Kidney (tissue), 14 donors: Measurements from ENCODE around the gene MAN2A1. TPM values are rescaled to one million over a fixed set of nuclear protein-coding genes. Genes with fewer than 3 reads are reported as not detected.

Experiments used
- DNase-seq, 5 donors: peaks; one replicate each; pipeline ENCODE4 v3.0.0-alpha.2; 2013 to 2020
- FAIRE-seq: peaks from 2 replicates; lab custom pipeline; 2012; peaks lifted over from hg19 to GRCh38; lab: Jason Lieb, UNC
- H3K27ac ChIP-seq, 2 donors: one replicate each; pipeline ENCODE4 v1.7.0; 2013; ENCODE audit warnings: low read depth in 2 of 2, low read length in 2 of 2, inconsistent platforms in 1 of 2
- H3K27me3 ChIP-seq: one replicate; pipeline ENCODE4 v1.7.1; 2013; ENCODE audit warnings: low read length, inconsistent platforms; ENCODE audit not compliant: control insufficient read depth, insufficient read depth
- H3K36me3 ChIP-seq, 3 donors: one replicate each; pipeline versions ENCODE4 v1.7.0 to v1.7.1; 2013; ENCODE audit warnings: low read length in 3 of 3, control low read depth in 1 of 3, inconsistent platforms in 1 of 3; ENCODE audit not compliant: insufficient read depth in 3 of 3, control insufficient read depth in 2 of 3
- H3K4me1 ChIP-seq, 3 donors: one replicate each; pipeline versions ENCODE4 v1.7.0 to v1.7.1; 2013; ENCODE audit warnings: low read length in 3 of 3, inconsistent platforms in 1 of 3, low read depth in 1 of 3; ENCODE audit not compliant: control insufficient read depth in 2 of 3, insufficient read depth in 2 of 3
- H3K4me3 ChIP-seq, 3 donors: one replicate each; pipeline versions ENCODE4 v1.7.0 to v1.8.1; 2013; ENCODE audit warnings: low read length in 3 of 3, control low read depth in 1 of 3, inconsistent platforms in 1 of 3
- H3K9ac ChIP-seq, 3 donors: one replicate each; pipeline versions ENCODE4 v1.7.0 to v1.7.1; 2013; ENCODE audit warnings: low read length in 3 of 3, control low read depth in 1 of 3, inconsistent platforms in 1 of 3
- H3K9me3 ChIP-seq, 3 donors: one replicate each; pipeline versions ENCODE4 v1.7.0 to v1.7.1; 2013; ENCODE audit warnings: low read length in 3 of 3, control low read depth in 1 of 3, inconsistent platforms in 1 of 3; ENCODE audit not compliant: control insufficient read depth in 2 of 3, insufficient read depth in 1 of 3
- intact Hi-C: fragments of 100-400 bp; cut with DNase I; formaldehyde crosslinking; loops from one replicate; pipeline ENCODE4 v1.11.1; 2022
- polyA plus RNA-seq: library from polyadenylated mRNA; stranded (reverse); fragments of 350-450 nt; fragmentation: Illumina TruSeq; extraction: RNeasy Lipid Tissue Mini Kit (QIAGEN cat#74804); gene quantifications from one replicate; pipeline ENCODE4 v1.2.3, GENCODE V29; 2014; ENCODE audit warnings: low read depth, low replicate concordance; ENCODE audit not compliant: insufficient read depth
- total RNA-seq: library from RNA; stranded (reverse); fragmentation: NEBNext Ultra II Directional; extraction: Animal tissue kit (Norgen Biotek cat#: 25700); gene quantifications from one replicate; pipeline ENCODE4 v1.2.1, GENCODE V29; 2021
- TF ChIP-seq, protein P1 (sequence below): IDR thresholded peaks from 3 replicates; pipeline ENCODE4 v1.5.1; 2012; ENCODE audit warnings: mild to moderate bottlenecking, moderate library complexity, borderline replicate concordance; ENCODE audit not compliant: insufficient read depth; ENCODE audit errors: extremely low read depth
- donor health status: control.
- donor health status: control.
- donor health status: control.
- donor health status: control.
- donor health status: control.
- donor health status: DM: yes; HTN: yes; CAD: no.
- donor health status: Normal renal cell carcinoma (clear cell type).

Gene MAN2A1
- total and polyA plus RNA-seq, 2 donors from 2014 or later: 12.7 to 69.9 TPM

DNA sequence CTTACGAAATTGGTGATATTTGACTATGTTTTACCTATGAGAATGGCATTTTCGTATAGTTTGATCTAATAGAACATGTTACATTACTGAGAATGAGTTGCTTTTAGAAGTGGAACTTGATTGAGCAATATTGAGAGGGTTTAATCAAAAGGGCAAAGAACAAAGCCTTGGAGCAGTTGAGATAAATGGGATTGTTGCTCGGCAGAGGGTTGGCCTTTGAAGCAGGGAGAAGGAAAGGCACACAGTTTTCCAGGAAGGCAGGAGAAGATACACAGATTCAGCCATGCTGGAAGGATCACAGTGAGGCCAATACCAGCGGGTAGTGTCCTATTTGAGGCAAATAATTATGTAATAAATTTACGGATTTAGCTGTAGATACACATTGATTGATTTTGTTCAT, 19.5 kb downstream of the MAN2A1 start:
- Histone ChIP-seq H3K36me3 (no peaks in the 10 kb centered on the region), H3K4me1 (peaks cover 0 to 5% (median 0%) of the 10 kb centered on the region in 3 donors), H3K27me3 (no peaks in the 10 kb centered on the region), H3K9ac (no peak overlapping the region), H3K4me3 (no peak overlapping the region), H3K9me3 (no peaks in the 10 kb centered on the region), H3K27ac (no peak overlapping the region)
- DNase-seq (no peak), FAIRE-seq (no peak)
- intact Hi-C loops: no loop called here
- TF ChIP-seq, protein P1, sequence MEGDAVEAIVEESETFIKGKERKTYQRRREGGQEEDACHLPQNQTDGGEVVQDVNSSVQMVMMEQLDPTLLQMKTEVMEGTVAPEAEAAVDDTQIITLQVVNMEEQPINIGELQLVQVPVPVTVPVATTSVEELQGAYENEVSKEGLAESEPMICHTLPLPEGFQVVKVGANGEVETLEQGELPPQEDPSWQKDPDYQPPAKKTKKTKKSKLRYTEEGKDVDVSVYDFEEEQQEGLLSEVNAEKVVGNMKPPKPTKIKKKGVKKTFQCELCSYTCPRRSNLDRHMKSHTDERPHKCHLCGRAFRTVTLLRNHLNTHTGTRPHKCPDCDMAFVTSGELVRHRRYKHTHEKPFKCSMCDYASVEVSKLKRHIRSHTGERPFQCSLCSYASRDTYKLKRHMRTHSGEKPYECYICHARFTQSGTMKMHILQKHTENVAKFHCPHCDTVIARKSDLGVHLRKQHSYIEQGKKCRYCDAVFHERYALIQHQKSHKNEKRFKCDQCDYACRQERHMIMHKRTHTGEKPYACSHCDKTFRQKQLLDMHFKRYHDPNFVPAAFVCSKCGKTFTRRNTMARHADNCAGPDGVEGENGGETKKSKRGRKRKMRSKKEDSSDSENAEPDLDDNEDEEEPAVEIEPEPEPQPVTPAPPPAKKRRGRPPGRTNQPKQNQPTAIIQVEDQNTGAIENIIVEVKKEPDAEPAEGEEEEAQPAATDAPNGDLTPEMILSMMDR: no peak

DNA sequence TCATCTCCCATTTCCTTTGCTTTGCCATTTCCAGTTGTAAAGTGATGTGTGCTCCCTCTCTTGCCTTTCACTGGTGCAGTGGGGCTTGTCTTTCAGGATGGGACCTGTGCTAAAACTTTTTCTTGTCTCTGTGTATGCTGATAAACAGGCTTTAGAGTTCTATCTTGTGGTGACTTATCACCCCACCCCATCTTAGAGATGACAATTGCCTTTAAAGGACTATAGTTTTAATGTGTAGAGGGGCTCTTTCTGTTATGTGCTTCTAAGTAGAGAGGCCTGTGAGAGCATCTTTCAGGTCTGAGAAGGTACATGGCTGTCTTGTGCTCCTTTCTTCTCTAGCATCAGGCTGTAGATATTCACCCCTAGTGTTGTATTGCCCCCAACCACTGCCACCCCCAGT, 21.9 kb downstream of the MAN2A1 start:
- Histone ChIP-seq H3K27ac (no peak overlapping the region), H3K4me3 (no peak overlapping the region), H3K9me3 (no peaks in the 10 kb centered on the region), H3K9ac (no peak overlapping the region), H3K27me3 (no peaks in the 10 kb centered on the region), H3K36me3 (peaks cover 0 to 7% (median 2%) of the 10 kb centered on the region in 3 donors), H3K4me1 (peaks cover 0 to 9% (median 0%) of the 10 kb centered on the region in 3 donors)
- TF ChIP-seq, protein P1: no peak
- DNase-seq (no peak), FAIRE-seq (no peak)
- intact Hi-C loops: no loop called here

DNA sequence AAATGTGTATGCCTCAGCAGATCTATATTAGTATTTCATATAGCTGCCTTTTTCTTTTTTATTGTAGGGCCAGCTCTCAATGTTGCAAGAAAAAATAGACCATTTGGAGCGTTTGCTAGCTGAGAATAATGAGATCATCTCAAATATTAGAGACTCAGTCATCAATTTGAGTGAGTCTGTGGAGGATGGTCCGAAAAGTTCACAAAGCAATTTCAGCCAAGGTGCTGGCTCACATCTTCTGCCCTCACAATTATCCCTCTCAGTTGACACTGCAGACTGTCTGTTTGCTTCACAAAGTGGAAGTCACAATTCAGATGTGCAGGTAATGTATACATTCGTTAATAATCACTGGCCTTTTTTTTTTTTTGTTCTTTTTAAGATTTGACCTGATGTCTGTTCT, 23.7 kb downstream of the MAN2A1 start:
- no peak for DNase-seq
- H3K9ac ChIP-seq: no peak overlapping the region

More for the DNA sequence above, 23.7 kb downstream of the MAN2A1 start:
- Histone ChIP-seq H3K27me3 (no peaks in the 10 kb centered on the region), H3K9me3 (no peaks in the 10 kb centered on the region), H3K4me3 (no peak overlapping the region), H3K4me1 (peaks cover 0 to 9% (median 2%) of the 10 kb centered on the region in 3 donors), H3K36me3 (peaks cover 0 to 13% (median 2%) of the 10 kb centered on the region in 3 donors), H3K27ac (no peak overlapping the region)
- TF ChIP-seq, protein P1: no peak
- FAIRE-seq: no peak
- intact Hi-C loops: no loop called here
